ENCODE results near the gene ZFP36L2. TPM values are rescaled to one million over a fixed set of nuclear protein-coding genes. Genes with fewer than 3 reads are reported as not detected.
"Not testable (repeated sequence)": the region's sequence is repeated elsewhere in the genome, so short reads cannot be mapped to it uniquely, and the experiment has no call there.

Gene ZFP36L2
- total RNA-seq, 1 donor from 2014 or later, result 62.1 TPM

GRCh38 chr2:43191947-43192516, 34.4 kb downstream of the ZFP36L2 start:
- intact Hi-C loops (cut with micrococcal nuclease), result no loop called here
- peaks cover 43% of the 10 kb centered on the region for H3K4me1 Mint-ChIP-seq
- H3K36me3 Mint-ChIP-seq (ENCODE audit: low read depth), result no peaks in the 10 kb centered on the region
- DNase-seq (no peak), ATAC-seq (ENCODE audit: low read depth) (no peak)
- no peak for TF ChIP-seq CTCF (IDR thresholded peaks at IDR 0.05)
- no peak overlapping the region for H3K27ac Mint-ChIP-seq
- no peaks in the 10 kb centered on the region for H3K9me3 Mint-ChIP-seq
- POLR2A ChIA-PET, result interaction anchor here (0.6 to 4.3 kb wide), 6 partner anchors 12 to 26 kb away, joined by 3 to 43 read pairs (median 5); no protein-coding TSS in a partner anchor
- H3K27me3 Mint-ChIP-seq, result no peaks in the 10 kb centered on the region
- CTCF ChIA-PET, result no interaction called here
- no peak overlapping the region for H3K4me3 Mint-ChIP-seq

GRCh38 chr2:43190311-43191052, 35.9 kb downstream of the ZFP36L2 start:
- POLR2A ChIA-PET, result interaction anchor here (0.6 to 2.7 kb wide), 3 partner anchors 10 to 28 kb away, joined by 3 to 11 read pairs (median 4); no protein-coding TSS in a partner anchor
- Mint-ChIP-seq H3K27ac (no peak overlapping the region), H3K4me1 (peaks cover 34% of the 10 kb centered on the region), H3K27me3 (no peaks in the 10 kb centered on the region), H3K9me3 (no peaks in the 10 kb centered on the region), H3K4me3 (no peak overlapping the region), H3K36me3 (ENCODE audit: low read depth) (no peaks in the 10 kb centered on the region)
- TF ChIP-seq CTCF (IDR thresholded peaks at IDR 0.05), result no peak
- intact Hi-C loops (cut with micrococcal nuclease), result no loop called here
- no peak for DNase-seq
- CTCF ChIA-PET, result no interaction called here
- no peak for ATAC-seq (ENCODE audit: low read depth)

GRCh38 chr2:43189861-43190260, 36.5 kb downstream of the ZFP36L2 start:
- H3K9me3 Mint-ChIP-seq; H3K27ac Mint-ChIP-seq; H3K4me3 Mint-ChIP-seq; DNase-seq; H3K36me3 Mint-ChIP-seq (ENCODE audit: low read depth); H3K27me3 Mint-ChIP-seq; intact Hi-C loops (cut with micrococcal nuclease); ATAC-seq (ENCODE audit: low read depth); CTCF ChIA-PET: not testable (repeated sequence)
- POLR2A ChIA-PET, result interaction anchor here (1.4 kb wide), 1 partner anchor 28 kb away, joined by 3 read pairs; no protein-coding TSS in a partner anchor
- H3K4me1 Mint-ChIP-seq, result peaks cover 30% of the 10 kb centered on the region

- ATAC-seq (ENCODE audit: low read depth) (no peak), DNase-seq (no peak)
- no peak overlapping the region for H3K4me3 Mint-ChIP-seq
- no peaks in the 10 kb centered on the region for H3K9me3 Mint-ChIP-seq
- no peaks in the 10 kb centered on the region for H3K27me3 Mint-ChIP-seq
- H3K36me3 Mint-ChIP-seq (ENCODE audit: low read depth), result no peaks in the 10 kb centered on the region
- no peak overlapping the region for H3K27ac Mint-ChIP-seq
- no peak for TF ChIP-seq CTCF (IDR thresholded peaks at IDR 0.05)
- H3K4me1 Mint-ChIP-seq, result peaks cover 19% of the 10 kb centered on the region
- ChIA-PET CTCF (no interaction called here), POLR2A (interaction anchor here (1.0 to 1.4 kb wide), 2 partner anchors 30 to 38 kb away, joined by 3 to 9 read pairs; partner anchors contain the start of gene ZFP36L2)
- intact Hi-C loops (cut with micrococcal nuclease), result no loop called here
These were observed 37.6 kb downstream of the ZFP36L2 start for GRCh38 chr2:43188561-43189386.

GRCh38 chr2:43186679-43187374, 39.6 kb downstream of the ZFP36L2 start:
- Mint-ChIP-seq H3K36me3 (ENCODE audit: low read depth) (no peaks in the 10 kb centered on the region), H3K27ac (no peak overlapping the region), H3K27me3 (no peaks in the 10 kb centered on the region), H3K4me1 (peaks cover 10% of the 10 kb centered on the region), H3K4me3 (no peak overlapping the region), H3K9me3 (no peaks in the 10 kb centered on the region)
- no peak for TF ChIP-seq CTCF (IDR thresholded peaks at IDR 0.05)
- no peak for DNase-seq
- no peak for ATAC-seq (ENCODE audit: low read depth)
- intact Hi-C loops (cut with micrococcal nuclease), result no loop called here
- POLR2A ChIA-PET, result interaction anchor here (0.9 to 1.4 kb wide), 4 partner anchors 8 to 35 kb away, joined by 3 to 6 read pairs (median 4); no protein-coding TSS in a partner anchor
- CTCF ChIA-PET, result no interaction called here
